Trophoblast cell (in vitro differentiated cells and primary cell): ENCODE results near the gene MRPL28.

Experiments used
- DNase-seq, 2 donors: peaks; one replicate each; pipeline ENCODE4 v3.0.0-alpha.2; 2016
- H2AFZ ChIP-seq: 2 replicates; pipeline ENCODE4 v1.6.1; 2013; ENCODE audit warnings: low read length, moderate library complexity, mild to moderate bottlenecking; ENCODE audit not compliant: insufficient read depth, poor library complexity
- H2AK5ac ChIP-seq: 2 replicates; pipeline ENCODE4 v1.6.1; 2013; ENCODE audit warnings: mild to moderate bottlenecking, low read length
- H2BK120ac ChIP-seq: 2 replicates; pipeline ENCODE4 v1.6.1; 2013; ENCODE audit warnings: low read length, mild to moderate bottlenecking, moderate library complexity; ENCODE audit not compliant: insufficient read depth, poor library complexity
- H2BK12ac ChIP-seq: 2 replicates; pipeline ENCODE4 v1.6.1; 2013; ENCODE audit warnings: mild to moderate bottlenecking, low read length, moderate library complexity
- H2BK5ac ChIP-seq: 2 replicates; pipeline ENCODE4 v1.6.1; 2013; ENCODE audit warnings: low read length, low read depth, moderate library complexity, mild to moderate bottlenecking; ENCODE audit not compliant: poor library complexity
- H3K14ac ChIP-seq: 2 replicates; pipeline ENCODE4 v1.6.1; 2013; ENCODE audit warnings: mild to moderate bottlenecking, low read length
- H3K18ac ChIP-seq: 2 replicates; pipeline ENCODE4 v1.6.1; 2013; ENCODE audit warnings: mild to moderate bottlenecking, low read length
- H3K23ac ChIP-seq: 2 replicates; pipeline ENCODE4 v1.6.1; 2013; ENCODE audit warnings: low read length
- H3K27ac ChIP-seq: 2 replicates; pipeline ENCODE4 v1.5.1; 2013; ENCODE audit warnings: low read depth, mild to moderate bottlenecking, inconsistent platforms, low read length, moderate library complexity
- H3K27me3 ChIP-seq: 2 replicates; pipeline ENCODE4 v1.6.1; 2013; ENCODE audit warnings: inconsistent platforms, mild to moderate bottlenecking, low read length, moderate library complexity; ENCODE audit not compliant: insufficient read depth
- H3K36me3 ChIP-seq, 2 experiments: 1 replicate in 1 of 2; 2 replicates in 1 of 2; pipeline ENCODE4 v1.6.1; 2013; ENCODE audit warnings: low read length in 2 of 2, mild to moderate bottlenecking in 2 of 2, moderate library complexity in 1 of 2; ENCODE audit not compliant: insufficient read depth in 2 of 2, control insufficient read depth in 1 of 2
- H3K4ac ChIP-seq: 2 replicates; pipeline ENCODE4 v1.6.1; 2013; ENCODE audit warnings: low read depth, mild to moderate bottlenecking, low read length, moderate library complexity
- H3K4me1 ChIP-seq, 2 experiments: 1 replicate in 1 of 2; 2 replicates in 1 of 2; pipeline ENCODE4 v1.6.1; 2013; ENCODE audit warnings: low read length in 2 of 2, mild to moderate bottlenecking in 2 of 2, moderate library complexity in 1 of 2; ENCODE audit not compliant: insufficient read depth in 2 of 2, control insufficient read depth in 1 of 2
- H3K4me2 ChIP-seq: 2 replicates; pipeline ENCODE4 v1.6.1; 2013; ENCODE audit warnings: inconsistent platforms, mild to moderate bottlenecking, low read length, moderate library complexity
- H3K4me3 ChIP-seq: 2 replicates; pipeline ENCODE4 v1.5.1; 2013; ENCODE audit warnings: mild to moderate bottlenecking, low read depth, low read length, inconsistent platforms
- H3K79me1 ChIP-seq: one replicate; pipeline ENCODE4 v1.6.1; 2013; ENCODE audit warnings: low read length
- H3K79me2 ChIP-seq: 2 replicates; pipeline ENCODE4 v1.6.1; 2013; ENCODE audit warnings: low read length, mild to moderate bottlenecking; ENCODE audit not compliant: control insufficient read depth, insufficient read depth, poor library complexity
- H3K9ac ChIP-seq: 2 replicates; pipeline ENCODE4 v1.6.1; 2013; ENCODE audit warnings: mild to moderate bottlenecking, low read length
- H3K9me3 ChIP-seq: 2 replicates; pipeline ENCODE4 v1.6.1; 2013; ENCODE audit warnings: low read depth, mild to moderate bottlenecking, control low read depth, inconsistent platforms, low read length; ENCODE audit not compliant: insufficient read depth
- H4K12ac ChIP-seq: 2 replicates; pipeline ENCODE4 v1.6.1; 2013; ENCODE audit warnings: low read depth, mild to moderate bottlenecking, low read length, moderate library complexity
- H4K8ac ChIP-seq: 2 replicates; pipeline ENCODE4 v1.6.1; 2013; ENCODE audit warnings: low read depth, mild to moderate bottlenecking, low read length, moderate library complexity
- H4K91ac ChIP-seq: one replicate; pipeline ENCODE4 v1.6.1; 2013; ENCODE audit warnings: low read depth, mild to moderate bottlenecking, low read length, moderate library complexity
- WGBS: extraction: QIAGEN DNeasy Blood & Tissue Kit; methylation state at CpG from one replicate; pipeline ENCODE4 v1.1.7; 2013; ENCODE audit warnings: missing lambda C conversion rate; ENCODE audit not compliant: insufficient read length, insufficient coverage; ENCODE audit errors: extremely low coverage; 5-methylcytosine and 5-hydroxymethylcytosine counted together

MRPL28 gene

GRCh38 chr16:369866-370436, 387 bp downstream of the MRPL28 start:
- peak overlapping the region; percentile 38 for H3K4me2 ChIP-seq
- no peak overlapping the region for H4K8ac ChIP-seq
- no peak overlapping the region for H3K23ac ChIP-seq
- no peaks in the 10 kb centered on the region for H3K27me3 ChIP-seq
- H2BK120ac ChIP-seq, result no peak overlapping the region
- H3K36me3 ChIP-seq, result peaks cover 69 to 74% of the 10 kb centered on the region in 2 experiments
- no peak overlapping the region for H2BK5ac ChIP-seq
- no peak overlapping the region for H3K14ac ChIP-seq
- H2AFZ ChIP-seq, result no peak overlapping the region
- H3K18ac ChIP-seq, result no peak overlapping the region
- no peak overlapping the region for H3K9ac ChIP-seq
- no peak overlapping the region for H3K27ac ChIP-seq
- H3K79me2 ChIP-seq, result no peaks in the 10 kb centered on the region
- peak in 1 of 2 donors; percentile 43 for DNase-seq
- H3K9me3 ChIP-seq, result no peaks in the 10 kb centered on the region
- H2BK12ac ChIP-seq, result no peak overlapping the region
- peaks cover 4 to 12% of the 10 kb centered on the region in 2 experiments for H3K4me1 ChIP-seq
- H4K12ac ChIP-seq, result no peak overlapping the region
- no peak overlapping the region for H3K4ac ChIP-seq
- H3K79me1 ChIP-seq, result no peaks in the 10 kb centered on the region
- H4K91ac ChIP-seq, result no peak overlapping the region
- H2AK5ac ChIP-seq, result no peak overlapping the region
- WGBS, result no CpG with 5 or more reads among the region's 44 CpGs
- H3K4me3 ChIP-seq, result peak overlapping the region; percentile 39

GRCh38 chr16:369275-369865, 968 bp downstream of the MRPL28 start:
- Histone ChIP-seq H3K27ac (no peak overlapping the region), H2BK120ac (no peak overlapping the region), H3K18ac (no peak overlapping the region), H2AFZ (no peak overlapping the region), H3K79me2 (no peaks in the 10 kb centered on the region), H3K27me3 (no peaks in the 10 kb centered on the region), H2BK12ac (no peak overlapping the region), H4K12ac (no peak overlapping the region), H3K23ac (no peak overlapping the region), H3K79me1 (no peaks in the 10 kb centered on the region), H4K91ac (no peak overlapping the region), H3K9me3 (no peaks in the 10 kb centered on the region), H2BK5ac (no peak overlapping the region), H3K4me1 (peaks cover 4 to 12% of the 10 kb centered on the region in 2 experiments), H3K4ac (no peak overlapping the region), H3K4me2 (peak overlapping the region; percentile 38), H4K8ac (no peak overlapping the region), H3K9ac (no peak overlapping the region), H2AK5ac (no peak overlapping the region), H3K14ac (no peak overlapping the region), H3K36me3 (peaks cover 63 to 68% of the 10 kb centered on the region in 2 experiments), H3K4me3 (no peak overlapping the region)
- DNase-seq, result no peak
- WGBS, result no CpG with 5 or more reads among the region's 20 CpGs

- no peak overlapping the region for H3K23ac ChIP-seq
- no peak overlapping the region for H3K27ac ChIP-seq
- H3K4me1 ChIP-seq, result peaks cover 7 to 12% of the 10 kb centered on the region in 2 experiments
- H3K4ac ChIP-seq, result no peak overlapping the region
- H3K4me2 ChIP-seq, result no peak overlapping the region
- no peak overlapping the region for H3K4me3 ChIP-seq
- no peak for DNase-seq
- H3K18ac ChIP-seq, result no peak overlapping the region
- peaks cover 55 to 60% of the 10 kb centered on the region in 2 experiments for H3K36me3 ChIP-seq
- no peak overlapping the region for H4K8ac ChIP-seq
- no peaks in the 10 kb centered on the region for H3K9me3 ChIP-seq
- no peak overlapping the region for H2AK5ac ChIP-seq
- no CpG with 5 or more reads among the region's 29 CpGs for WGBS
- H3K27me3 ChIP-seq, result no peaks in the 10 kb centered on the region
- H2BK120ac ChIP-seq, result no peak overlapping the region
- H4K91ac ChIP-seq, result no peak overlapping the region
- H3K14ac ChIP-seq, result no peak overlapping the region
- H3K79me2 ChIP-seq, result no peaks in the 10 kb centered on the region
- no peak overlapping the region for H2BK5ac ChIP-seq
- H4K12ac ChIP-seq, result no peak overlapping the region
- H3K9ac ChIP-seq, result no peak overlapping the region
- H3K79me1 ChIP-seq, result no peaks in the 10 kb centered on the region
- H2AFZ ChIP-seq, result no peak overlapping the region
- no peak overlapping the region for H2BK12ac ChIP-seq
Observed at GRCh38 chr16:368388-369158, 1.8 kb downstream of the MRPL28 start.

- peaks cover 44 to 48% of the 10 kb centered on the region in 2 experiments for H3K36me3 ChIP-seq
- H4K12ac ChIP-seq, result no peak overlapping the region
Observed at GRCh38 chr16:367333-367903, 2.9 kb downstream of the MRPL28 start.

More at GRCh38 chr16:367333-367903, 2.9 kb downstream of the MRPL28 start:
- Histone ChIP-seq H3K27ac (no peak overlapping the region), H2BK5ac (no peak overlapping the region), H4K91ac (no peak overlapping the region), H3K14ac (no peak overlapping the region), H3K27me3 (no peaks in the 10 kb centered on the region), H3K79me2 (no peaks in the 10 kb centered on the region), H2AFZ (no peak overlapping the region), H3K4me2 (no peak overlapping the region), H3K9me3 (no peaks in the 10 kb centered on the region), H3K23ac (no peak overlapping the region), H3K9ac (no peak overlapping the region), H3K4me1 (peaks cover 8 to 12% of the 10 kb centered on the region in 2 experiments), H3K4ac (no peak overlapping the region), H2BK12ac (no peak overlapping the region), H3K79me1 (no peaks in the 10 kb centered on the region), H2BK120ac (no peak overlapping the region), H4K8ac (no peak overlapping the region), H3K4me3 (no peak overlapping the region), H2AK5ac (no peak overlapping the region), H3K18ac (no peak overlapping the region)
- WGBS, result no CpG with 5 or more reads among the region's 18 CpGs
- DNase-seq, result no peak
